Muscle of leg (tissue), 11 donors: ENCODE measurements around the gene ZDHHC7. TPM values are rescaled to one million over a fixed set of nuclear protein-coding genes. Genes with fewer than 3 reads are reported as not detected.

Experiments
- DNase-seq: peaks from one replicate; pipeline ENCODE4 v3.0.0; 2013
- H3K27ac ChIP-seq: one replicate; pipeline ENCODE4 v1.5.1; 2013; ENCODE audit warnings: mild to moderate bottlenecking, low read length, control low read depth
- H3K27me3 ChIP-seq: one replicate; pipeline ENCODE4 v1.6.1; 2013; ENCODE audit warnings: low read length; ENCODE audit not compliant: control insufficient read depth, insufficient read depth
- H3K36me3 ChIP-seq: one replicate; pipeline ENCODE4 v1.6.1; 2013; ENCODE audit warnings: low read length; ENCODE audit not compliant: control insufficient read depth, insufficient read depth
- H3K4me1 ChIP-seq: one replicate; pipeline ENCODE4 v1.6.1; 2013; ENCODE audit warnings: low read length; ENCODE audit not compliant: control insufficient read depth, insufficient read depth
- H3K4me3 ChIP-seq: one replicate; pipeline ENCODE4 v1.5.1; 2013; ENCODE audit warnings: low read length, control low read depth
- H3K9me3 ChIP-seq: replicated peaks from 2 replicates; pipeline ENCODE4 v1.6.1; 2013; ENCODE audit warnings: low read depth, low read length; ENCODE audit not compliant: control insufficient read depth
- WGBS: methylation state at CpG from one replicate; pipeline ENCODE4 v1.1.5; 2013; ENCODE audit warnings: missing lambda C conversion rate; ENCODE audit not compliant: insufficient coverage; 5-methylcytosine and 5-hydroxymethylcytosine counted together
- polyA plus RNA-seq, 8 donors: library from polyadenylated mRNA; unstranded; fragments of 120-200 nt; gene quantifications; one replicate each; pipeline versions ENCODE4 v1.2.1 to v1.2.3, GENCODE V29; 2013; ENCODE audit warnings: inconsistent platforms in 1 of 8, low replicate concordance in 1 of 8; ENCODE audit not compliant: insufficient read length in 8 of 8, insufficient read depth in 1 of 8
- total RNA-seq: library from RNA; stranded (reverse); fragments of 120-200 nt; gene quantifications from one replicate; pipeline ENCODE4 v1.2.4, GENCODE V29; 2013

The ZDHHC7 gene
- total and polyA plus RNA-seq, 9 donors, result 28.7 to 44.7 (median 36.2) TPM

DNA sequence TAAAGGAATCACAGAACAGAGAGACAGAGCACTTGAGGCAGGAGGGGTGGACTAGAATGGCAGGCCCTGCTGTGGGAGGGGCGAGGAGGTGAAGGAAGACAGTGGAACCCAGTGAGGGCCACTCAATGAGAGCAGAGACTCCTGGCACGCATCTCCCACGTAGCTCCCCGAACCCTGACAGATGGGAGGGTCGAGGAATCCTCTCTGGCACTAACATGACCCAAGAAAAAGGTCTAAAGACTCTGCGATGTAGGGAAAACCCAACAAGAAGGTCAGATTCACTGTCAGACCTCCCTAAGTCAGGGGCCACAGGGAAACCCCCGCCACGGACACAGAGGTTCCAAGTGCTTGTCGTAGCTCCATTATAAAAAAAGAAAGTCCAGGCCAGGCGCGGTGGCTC is 15.0 kb downstream of the ZDHHC7 start:
- DNase-seq, result no peak
- no peak overlapping the region for H3K4me3 ChIP-seq
- H3K9me3 ChIP-seq, result no peaks in the 10 kb centered on the region
- peaks cover 18% of the 10 kb centered on the region for H3K36me3 ChIP-seq
- no peak overlapping the region for H3K27ac ChIP-seq
- no peaks in the 10 kb centered on the region for H3K27me3 ChIP-seq
- peaks cover 3% of the 10 kb centered on the region for H3K4me1 ChIP-seq
- 92% methylated on average over 11 of the region's 11 CpGs for WGBS

DNA sequence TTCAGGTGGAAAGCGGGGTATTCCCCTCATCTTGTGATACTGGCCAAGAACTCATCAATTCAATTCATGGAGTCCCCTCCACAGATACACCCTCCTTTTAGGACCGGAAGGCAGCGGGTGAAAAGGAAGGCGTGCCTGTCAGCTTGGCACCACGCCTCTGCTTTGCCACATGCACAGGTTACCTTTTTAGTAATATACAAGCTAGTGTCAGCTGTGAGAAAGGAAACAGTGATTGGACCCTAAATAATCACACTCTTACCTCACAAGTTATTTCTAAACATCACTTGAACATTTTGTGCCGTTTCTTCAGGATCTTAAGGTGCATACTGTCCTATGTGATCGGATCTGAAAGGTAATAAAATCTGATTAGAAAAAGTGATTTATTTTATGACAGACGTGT is 15.7 kb downstream of the ZDHHC7 start:
- H3K27me3 ChIP-seq, result no peaks in the 10 kb centered on the region
- no peak for DNase-seq
- no peaks in the 10 kb centered on the region for H3K9me3 ChIP-seq
- no peak overlapping the region for H3K4me3 ChIP-seq
- H3K36me3 ChIP-seq, result peaks cover 18% of the 10 kb centered on the region
- 100% methylated on average over 1 of the region's 8 CpGs for WGBS
- no peaks in the 10 kb centered on the region for H3K4me1 ChIP-seq
- H3K27ac ChIP-seq, result no peak overlapping the region

DNA sequence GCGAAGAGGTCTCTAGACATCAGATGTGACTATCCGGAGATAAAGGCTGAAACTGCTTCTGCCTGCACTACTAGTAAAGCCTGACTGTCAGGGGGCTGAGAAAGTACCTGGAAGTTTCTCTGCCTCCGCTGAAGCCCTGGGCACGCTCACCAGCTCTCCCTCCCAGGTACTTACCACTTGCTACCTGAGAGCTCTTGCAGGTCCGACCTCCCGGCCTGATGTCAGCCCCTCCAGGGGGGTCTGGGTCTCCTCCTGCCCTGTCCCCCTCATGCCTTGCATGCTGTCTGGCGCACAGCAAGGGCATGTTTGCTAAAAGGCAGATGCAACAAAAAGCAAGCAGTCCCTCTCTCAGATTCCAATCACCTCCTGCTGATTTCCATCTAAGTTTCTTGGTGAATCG is 17.4 kb downstream of the ZDHHC7 start:
- 91% methylated on average over 4 of the region's 8 CpGs for WGBS
- peaks cover 28% of the 10 kb centered on the region for H3K36me3 ChIP-seq
- H3K4me3 ChIP-seq, result no peak overlapping the region
- H3K9me3 ChIP-seq, result no peaks in the 10 kb centered on the region
- no peak for DNase-seq
- H3K27ac ChIP-seq, result no peak overlapping the region
- H3K4me1 ChIP-seq, result no peaks in the 10 kb centered on the region
- no peaks in the 10 kb centered on the region for H3K27me3 ChIP-seq

DNA sequence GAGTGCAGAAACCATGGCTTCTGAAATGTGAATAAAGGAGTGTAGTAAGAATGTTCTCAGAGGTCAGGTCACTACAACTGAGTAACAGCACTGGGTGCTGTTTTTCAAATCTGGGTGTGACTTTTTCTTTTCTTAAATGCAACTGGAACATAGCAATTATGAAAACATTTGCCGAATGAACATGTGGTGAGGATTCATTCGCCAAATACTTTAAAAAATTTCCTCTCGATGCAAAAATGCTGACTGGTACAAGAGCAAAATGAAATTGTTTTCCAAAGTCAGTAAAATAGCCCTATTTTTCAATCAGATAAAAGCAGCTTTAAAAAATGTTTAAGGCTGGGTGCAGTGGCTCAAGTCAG is 18.6 kb downstream of the ZDHHC7 start:
- no CpG with 5 or more reads among the region's 3 CpGs for WGBS
- no peaks in the 10 kb centered on the region for H3K9me3 ChIP-seq
- no peaks in the 10 kb centered on the region for H3K27me3 ChIP-seq
- no peaks in the 10 kb centered on the region for H3K4me1 ChIP-seq
- no peak for DNase-seq
- H3K4me3 ChIP-seq, result no peak overlapping the region
- peaks cover 39% of the 10 kb centered on the region for H3K36me3 ChIP-seq
- no peak overlapping the region for H3K27ac ChIP-seq

DNA sequence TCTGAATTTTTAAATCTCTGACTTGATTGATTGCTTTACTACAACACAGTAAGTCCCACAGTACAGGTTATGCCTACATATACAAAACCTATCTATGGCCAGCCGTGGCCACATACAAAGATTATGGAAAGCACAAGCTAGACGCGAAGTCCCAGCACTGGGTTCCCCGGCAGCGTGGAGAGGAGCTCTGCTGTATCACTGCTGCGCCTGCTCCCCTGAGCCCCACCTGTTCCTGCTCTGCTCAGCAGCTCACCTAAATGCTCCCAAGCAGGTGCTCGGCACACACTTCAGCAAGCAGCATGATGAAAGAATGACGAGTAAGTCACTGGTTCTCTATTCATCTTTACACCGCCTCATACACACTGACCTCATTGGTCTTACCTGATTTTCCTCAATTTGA is 20.6 kb downstream of the ZDHHC7 start:
- WGBS, result 90% methylated on average over 9 of the region's 9 CpGs
- H3K27ac ChIP-seq, result no peak overlapping the region
- H3K9me3 ChIP-seq, result no peaks in the 10 kb centered on the region
- H3K27me3 ChIP-seq, result no peaks in the 10 kb centered on the region
- H3K4me1 ChIP-seq, result no peaks in the 10 kb centered on the region
- H3K36me3 ChIP-seq, result peaks cover 54% of the 10 kb centered on the region
- no peak for DNase-seq
- H3K4me3 ChIP-seq, result no peak overlapping the region

DNA sequence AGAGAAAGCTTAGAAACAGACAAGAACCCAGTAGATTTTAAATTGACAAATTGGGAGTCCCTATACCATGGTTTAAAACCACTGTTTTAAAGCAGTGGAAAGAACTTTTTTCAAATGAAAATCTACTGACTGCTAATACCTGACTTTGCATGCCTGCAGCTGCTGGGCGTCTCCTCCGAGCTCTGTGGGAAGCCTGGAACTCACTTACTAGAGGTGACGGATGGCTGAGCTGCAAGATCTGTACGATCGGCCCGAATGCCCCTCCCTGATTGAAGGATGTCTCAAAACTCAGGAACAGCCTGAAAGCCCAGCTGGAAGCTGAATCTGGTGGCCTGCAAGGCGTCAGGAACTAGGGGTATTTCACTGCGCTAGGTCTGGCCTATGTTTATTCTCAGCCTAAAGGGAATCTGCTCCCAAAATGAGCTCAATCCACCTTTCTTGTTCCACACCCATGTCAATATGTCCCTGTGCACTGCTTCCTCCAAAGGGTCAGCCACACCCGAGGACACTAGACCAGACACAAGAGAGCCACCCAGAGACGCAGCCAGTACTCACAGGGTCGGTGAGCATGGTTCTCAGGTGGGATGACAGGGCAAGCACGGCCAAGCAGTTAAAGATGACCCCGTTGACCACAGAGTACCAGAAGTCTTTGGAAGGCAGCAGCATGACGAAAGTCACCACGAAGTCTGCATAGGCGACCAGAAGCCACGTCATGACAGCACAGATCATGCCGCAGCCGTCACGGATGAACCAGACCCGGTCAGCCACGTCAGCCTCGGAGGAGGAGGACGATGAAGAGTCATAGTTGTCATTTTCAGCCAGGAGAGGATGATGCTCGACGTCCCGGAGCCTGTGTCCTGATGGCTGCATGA is 21.4 kb downstream of the ZDHHC7 start:
- DNase-seq, result no peak
- no peak overlapping the region for H3K4me3 ChIP-seq
- H3K27ac ChIP-seq, result no peak overlapping the region
- no peaks in the 10 kb centered on the region for H3K9me3 ChIP-seq
- 85% methylated on average over 24 of the region's 27 CpGs for WGBS
- H3K36me3 ChIP-seq, result peaks cover 48% of the 10 kb centered on the region
- H3K27me3 ChIP-seq, result no peaks in the 10 kb centered on the region
- no peaks in the 10 kb centered on the region for H3K4me1 ChIP-seq

DNA sequence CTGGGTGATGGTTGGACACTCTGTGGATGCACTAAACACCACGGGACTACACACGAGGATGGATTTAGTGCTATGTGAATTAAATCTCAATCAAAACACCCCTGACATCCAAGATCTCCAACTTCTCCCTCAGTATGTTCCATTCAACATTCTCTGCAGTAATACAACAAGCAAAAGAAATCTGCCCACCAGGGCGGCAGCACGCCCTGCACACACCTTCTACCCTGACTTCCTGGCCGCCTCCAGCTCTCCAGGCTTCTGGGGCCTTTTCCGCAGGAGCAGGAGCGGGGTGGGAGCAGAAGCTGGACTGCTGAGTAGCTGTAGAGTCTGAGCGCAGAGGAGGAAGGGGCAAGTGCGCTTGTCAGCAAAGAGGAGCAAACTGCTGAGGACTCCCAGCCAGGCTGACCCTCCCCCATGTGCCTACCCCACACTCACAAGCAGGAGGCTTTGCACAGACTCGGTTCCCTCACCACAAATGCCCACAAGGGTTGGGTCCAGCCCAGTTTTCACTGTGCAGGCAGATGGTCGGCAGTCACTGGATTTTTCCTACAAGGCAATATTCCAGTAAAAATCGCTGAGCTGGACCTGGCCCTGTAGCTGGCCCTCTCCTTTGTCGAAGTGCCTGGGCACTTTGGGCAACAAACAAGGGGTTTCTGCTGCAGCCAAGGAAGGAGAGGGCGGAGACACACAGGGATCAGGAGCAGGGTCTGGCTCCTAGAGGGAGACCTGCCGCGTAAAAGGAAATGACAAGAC is 22.8 kb downstream of the ZDHHC7 start:
- peaks cover 40% of the 10 kb centered on the region for H3K36me3 ChIP-seq
- H3K27ac ChIP-seq, result no peak overlapping the region
- H3K4me3 ChIP-seq, result no peak overlapping the region
- WGBS, result 84% methylated on average over 8 of the region's 16 CpGs
- no peaks in the 10 kb centered on the region for H3K9me3 ChIP-seq
- no peaks in the 10 kb centered on the region for H3K4me1 ChIP-seq
- no peaks in the 10 kb centered on the region for H3K27me3 ChIP-seq
- DNase-seq, result no peak

DNA sequence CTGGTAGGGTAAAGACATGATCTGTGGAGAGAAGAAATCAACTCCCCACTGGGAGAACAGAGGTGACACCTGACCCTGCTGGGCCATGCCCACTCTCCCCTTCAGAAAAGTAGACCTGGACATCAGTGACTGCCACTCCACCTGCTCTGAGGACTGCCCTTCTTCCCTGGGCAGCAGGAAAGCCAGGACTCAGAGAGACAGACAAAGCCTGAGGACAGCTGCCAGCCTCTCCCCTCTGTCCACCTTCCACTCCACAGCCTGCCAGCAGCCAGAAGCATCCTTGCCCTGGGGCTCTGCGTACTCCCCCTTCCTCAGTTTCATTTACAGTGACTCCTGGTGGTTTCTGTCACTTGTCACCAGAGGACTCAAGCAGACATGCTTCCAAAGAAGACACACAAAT is 24.5 kb downstream of the ZDHHC7 start:
- WGBS, result 86% methylated on average over 1 of the region's 1 CpG
- H3K4me1 ChIP-seq, result no peaks in the 10 kb centered on the region
- H3K27ac ChIP-seq, result no peak overlapping the region
- no peaks in the 10 kb centered on the region for H3K27me3 ChIP-seq
- no peaks in the 10 kb centered on the region for H3K9me3 ChIP-seq
- no peak overlapping the region for H3K4me3 ChIP-seq
- peaks cover 53% of the 10 kb centered on the region for H3K36me3 ChIP-seq
- no peak for DNase-seq

DNA sequence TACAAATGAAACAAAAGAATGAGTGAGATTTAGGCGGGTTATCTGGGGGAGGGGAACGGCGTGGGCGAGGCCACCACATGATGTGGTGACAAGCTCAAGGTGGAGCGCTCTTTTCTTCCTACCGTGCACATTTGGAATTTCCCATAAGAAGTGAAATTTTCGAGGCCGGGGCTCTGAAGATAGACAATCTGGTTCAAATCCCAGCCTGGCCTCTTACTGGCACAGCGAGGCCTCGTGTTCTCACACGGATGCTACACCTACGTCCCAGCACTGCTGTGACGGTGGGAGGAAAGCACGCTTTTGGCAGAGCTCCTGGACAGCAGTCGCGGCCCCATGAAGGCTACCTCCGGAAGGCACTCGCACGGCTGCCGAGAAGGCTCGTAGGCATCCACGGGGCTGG is 25.2 kb downstream of the ZDHHC7 start:
- H3K36me3 ChIP-seq, result peaks cover 61% of the 10 kb centered on the region
- H3K27ac ChIP-seq, result no peak overlapping the region
- no peaks in the 10 kb centered on the region for H3K4me1 ChIP-seq
- H3K27me3 ChIP-seq, result no peaks in the 10 kb centered on the region
- H3K9me3 ChIP-seq, result no peaks in the 10 kb centered on the region
- 92% methylated on average over 22 of the region's 22 CpGs for WGBS
- DNase-seq, result no peak
- H3K4me3 ChIP-seq, result no peak overlapping the region
